Measurements from ENCODE around the gene MEIS1.

MEIS1 gene

DNA sequence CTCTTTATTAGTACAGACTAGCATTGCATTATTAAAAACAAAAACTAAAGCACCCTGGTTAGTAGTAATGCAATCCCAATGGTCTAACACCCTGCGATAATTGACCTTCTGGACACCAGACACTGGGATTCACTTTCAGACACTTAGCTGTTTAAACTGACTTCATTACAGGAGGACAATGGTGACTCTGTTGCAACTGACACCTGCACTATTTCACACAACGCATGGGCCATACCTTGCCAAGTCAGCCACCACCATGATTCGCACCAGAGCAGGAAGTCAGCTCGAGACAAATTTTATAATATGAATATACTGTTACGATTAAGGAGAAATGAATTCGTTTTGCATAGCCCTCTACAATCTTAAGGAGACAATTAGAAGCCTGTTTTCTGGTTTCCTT lies 150.7 kb downstream of the MEIS1 start:
- DNase-seq: no peak

DNA sequence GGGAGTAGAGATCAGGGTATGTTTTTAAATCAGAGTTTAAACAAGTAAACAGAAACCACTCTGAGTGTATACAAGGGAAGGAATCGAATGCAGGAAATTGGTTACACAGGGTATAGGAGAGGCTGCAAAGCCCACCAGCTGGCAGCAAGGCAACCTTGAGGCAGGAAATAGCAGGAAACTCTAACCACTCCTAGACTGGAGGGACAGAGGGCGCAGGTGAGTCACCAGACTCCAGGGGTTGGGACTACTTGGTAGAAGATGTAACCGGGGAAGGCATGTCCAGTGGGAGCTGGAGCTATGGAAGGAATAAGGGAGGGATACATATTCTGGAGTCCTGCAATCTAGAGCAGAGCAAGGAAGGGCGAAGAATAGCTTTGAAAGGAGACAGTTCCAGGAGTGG lies 152.3 kb downstream of the MEIS1 start:
- DNase-seq: no peak

DNA sequence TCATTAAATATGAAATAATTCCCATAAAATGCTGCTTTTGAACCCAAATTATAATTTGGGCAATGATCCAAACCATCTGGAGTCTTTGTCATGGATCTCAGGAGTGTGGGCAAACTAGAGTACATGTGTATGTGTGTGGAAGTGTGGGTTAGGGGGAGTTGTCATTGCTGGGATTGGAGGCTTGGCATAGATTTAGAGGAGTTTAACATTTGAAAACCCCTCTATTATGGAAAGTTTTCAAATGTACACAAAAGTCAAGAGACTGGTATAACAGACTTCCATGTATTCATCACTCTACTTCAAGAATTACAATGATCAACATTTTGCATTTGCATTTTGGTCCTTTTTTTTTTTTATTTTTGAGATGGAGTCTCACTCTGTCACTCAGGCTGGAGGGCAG lies 159.1 kb downstream of the MEIS1 start:
- no peak for DNase-seq

DNA sequence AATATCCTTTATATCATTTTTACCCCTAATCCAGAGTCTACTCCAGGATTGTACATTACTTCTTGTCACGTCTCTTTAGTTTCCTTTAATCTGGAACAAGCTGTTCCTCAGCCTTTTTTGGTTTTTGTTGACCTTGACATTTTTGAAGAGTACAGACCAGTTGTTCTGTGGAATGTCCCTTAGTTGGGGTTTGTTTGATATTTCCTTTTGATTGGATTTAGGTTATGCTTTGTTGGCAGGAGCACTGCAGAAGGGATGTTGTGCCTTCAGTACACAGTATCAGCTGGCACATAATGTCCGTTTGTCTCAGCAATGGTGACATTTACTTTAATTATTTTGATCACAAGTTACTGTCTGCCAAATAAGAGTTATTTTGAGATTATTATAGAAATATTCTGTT lies 160.6 kb downstream of the MEIS1 start:
- no peak for DNase-seq

DNA sequence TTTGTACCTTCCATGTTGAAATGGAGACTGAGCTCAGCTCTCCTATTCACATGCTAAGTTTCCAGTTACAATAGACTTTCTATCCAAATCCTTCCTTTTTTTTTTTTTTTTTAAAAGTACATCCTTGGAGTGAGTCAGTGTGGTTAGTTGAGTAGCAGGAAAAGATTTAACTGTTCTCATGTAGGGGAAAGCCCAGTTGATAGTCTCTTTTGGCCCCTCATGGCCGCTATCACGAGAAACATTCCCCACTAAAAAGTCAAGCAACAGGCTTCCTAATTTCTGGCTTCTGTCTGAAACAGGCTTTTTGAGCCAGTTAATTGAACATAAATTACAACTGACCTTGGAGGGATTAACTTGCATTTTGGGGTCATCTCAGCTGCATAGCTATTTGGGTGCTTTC lies 161.3 kb downstream of the MEIS1 start:
- no peak for DNase-seq

- DNase-seq: no peak
These were observed 166.7 kb downstream of the MEIS1 start for GRCh38 chr2:66601624-66602023.

DNA sequence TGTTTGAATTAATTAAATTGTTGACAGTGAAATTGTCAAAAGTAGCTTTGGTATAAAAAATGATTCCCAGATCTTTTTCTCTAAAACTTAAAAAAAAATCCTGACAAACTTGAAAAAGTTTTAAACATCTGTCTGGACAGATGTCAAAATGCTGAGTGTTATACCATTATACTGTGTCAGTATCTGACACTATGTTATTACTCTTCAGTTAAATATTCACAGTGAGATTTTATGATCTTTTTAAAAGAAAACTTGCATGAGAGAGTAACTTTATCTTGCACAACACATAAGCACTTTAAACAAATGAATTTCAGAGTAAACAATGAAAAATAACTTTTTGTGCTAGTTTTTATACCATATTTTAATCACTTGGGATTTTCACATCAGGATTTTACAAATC lies 167.4 kb downstream of the MEIS1 start:
- no peak for DNase-seq

DNA sequence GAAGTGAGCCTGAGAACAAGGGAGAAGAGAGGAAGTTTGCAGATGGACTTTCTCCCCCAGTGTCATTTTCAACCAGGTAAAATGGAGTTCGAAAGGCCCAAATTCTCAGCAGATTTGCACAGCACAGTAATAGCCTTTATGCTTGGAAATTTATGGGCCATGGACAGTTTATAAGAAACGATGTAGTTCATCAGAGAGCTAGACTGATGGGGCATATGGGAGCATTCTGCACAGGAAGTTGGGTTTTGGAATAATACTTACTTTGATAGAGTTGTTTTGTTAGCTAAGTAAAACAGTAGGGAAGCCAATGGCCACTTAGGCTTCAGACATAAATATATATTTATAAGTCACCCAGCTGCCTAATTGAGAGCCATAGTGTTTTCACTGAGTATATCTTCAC lies 169.4 kb downstream of the MEIS1 start:
- DNase-seq: no peak

DNA sequence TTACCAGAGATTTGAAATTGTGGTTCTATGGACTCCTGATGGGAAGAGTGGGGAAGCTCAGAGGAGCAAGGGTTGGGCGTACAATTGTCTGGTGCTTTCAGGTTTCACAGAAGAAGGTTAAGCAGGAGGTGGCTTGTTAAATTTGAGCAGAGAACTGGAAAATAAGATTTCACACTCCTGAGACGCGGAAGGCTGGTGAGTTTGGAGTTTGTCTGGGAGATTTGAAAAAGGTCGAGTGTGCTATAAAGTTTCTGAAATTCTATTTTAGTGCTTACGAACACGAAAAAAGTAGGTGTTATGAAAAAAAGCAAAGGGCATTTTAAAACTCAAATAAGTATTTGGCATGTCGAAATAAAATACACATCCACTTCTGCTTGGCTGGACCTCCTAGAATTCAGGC lies 170.1 kb downstream of the MEIS1 start:
- DNase-seq: no peak

GRCh38 chr2:66607152-66607551 lies 172.2 kb downstream of the MEIS1 start:
- DNase-seq: no peak
